MM.1S (cell line): ENCODE measurements around the gene PRDM11.

Experiments
- CTCF ChIP-seq: fragments of 300-600 bp; sonication (generic); IDR thresholded peaks from 2 replicates; pipeline ENCODE4 v1.5.1; 2016; ENCODE audit warnings: antibody characterized with exemption, low read length, mixed read lengths
- EZH2 ChIP-seq: fragments of 300-600 bp; sonication (generic); optimal IDR thresholded peaks from 2 replicates; pipeline ENCODE3; 2017; ENCODE audit warnings: low read depth, mild to moderate bottlenecking, antibody characterized with exemption, low read length, mixed read lengths
- EZH2phosphoT487 ChIP-seq: fragments of 300-600 bp; sonication (generic); IDR thresholded peaks from 2 replicates; pipeline ENCODE4 v1.6.1; 2018; ENCODE audit warnings: antibody characterized with exemption, low read length

- TF ChIP-seq CTCF (no peak), EZH2 (no peak), EZH2phosphoT487 (no peak)
These were observed 69.6 kb downstream of the PRDM11 start for GRCh38 chr11:45216031-45216430.
